ENCODE results near the gene RAB6B.

The RAB6B gene

DNA sequence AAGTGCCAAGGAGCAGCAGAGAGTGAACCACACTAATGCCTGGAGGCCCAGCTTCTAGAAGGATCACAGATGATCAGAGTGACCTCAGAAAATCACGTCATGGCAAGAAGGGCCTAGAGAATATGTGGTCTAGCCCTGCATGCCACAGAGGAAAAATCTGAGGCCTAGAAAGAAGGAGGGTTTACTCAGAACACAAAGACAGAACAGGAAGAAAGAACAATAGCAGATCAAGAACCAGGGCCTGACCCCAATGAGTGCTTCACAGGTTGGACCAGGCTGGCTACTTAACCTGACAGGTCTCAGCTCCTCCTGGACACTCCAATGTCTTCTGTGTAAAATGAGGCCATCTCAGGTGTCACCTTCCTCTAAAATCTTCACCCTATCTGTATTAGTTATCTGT is 14.2 kb downstream of the RAB6B start:
- DNase-seq: no peak
- H3K9me3 Mint-ChIP-seq: peaks cover 23% of the 10 kb centered on the region
- H3K27me3 Mint-ChIP-seq (ENCODE audit: low read depth, poor library complexity): peaks cover 24% of the 10 kb centered on the region
- H3K4me1 Mint-ChIP-seq: no peaks in the 10 kb centered on the region
- H3K4me3 Mint-ChIP-seq: no peak overlapping the region
- no peak for TF ChIP-seq CTCF (IDR thresholded peaks at IDR 0.05)
- H3K36me3 Mint-ChIP-seq (ENCODE audit: low read depth): no peaks in the 10 kb centered on the region
- H3K27ac Mint-ChIP-seq: no peak overlapping the region

DNA sequence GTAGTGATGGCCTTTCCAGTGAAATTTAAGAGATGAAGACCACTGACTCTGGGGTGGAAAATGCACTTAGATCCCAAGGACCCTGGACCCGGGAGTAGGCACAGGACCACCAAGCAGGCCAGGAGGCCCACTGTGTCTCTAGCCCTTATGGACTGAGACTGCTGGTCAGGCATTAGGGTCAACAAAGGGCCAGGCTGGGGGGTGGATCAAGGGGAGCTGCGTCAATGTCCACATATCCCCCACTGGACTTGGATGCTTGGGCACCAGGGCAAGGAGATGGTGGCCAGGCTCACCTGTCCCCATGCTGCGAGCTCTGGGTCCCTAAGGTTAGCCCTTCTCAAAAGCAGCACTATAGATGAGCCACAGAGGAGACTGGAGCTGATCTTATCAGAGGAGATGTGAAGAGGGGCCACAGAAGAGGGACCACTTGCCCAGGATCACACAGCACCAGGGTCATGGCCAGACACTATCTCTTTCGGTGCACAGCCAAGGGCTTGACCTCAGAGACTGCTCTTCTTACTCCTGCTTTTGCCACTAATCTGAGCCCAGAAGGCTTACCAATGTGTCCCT is 14.7 kb downstream of the RAB6B start:
- no peak for DNase-seq
- peaks cover 19% of the 10 kb centered on the region for H3K27me3 Mint-ChIP-seq (ENCODE audit: low read depth, poor library complexity)
- peaks cover 23% of the 10 kb centered on the region for H3K9me3 Mint-ChIP-seq
- no peak overlapping the region for H3K4me3 Mint-ChIP-seq
- no peaks in the 10 kb centered on the region for H3K4me1 Mint-ChIP-seq
- no peak for TF ChIP-seq CTCF (IDR thresholded peaks at IDR 0.05)
- no peaks in the 10 kb centered on the region for H3K36me3 Mint-ChIP-seq (ENCODE audit: low read depth)
- H3K27ac Mint-ChIP-seq: no peak overlapping the region

DNA sequence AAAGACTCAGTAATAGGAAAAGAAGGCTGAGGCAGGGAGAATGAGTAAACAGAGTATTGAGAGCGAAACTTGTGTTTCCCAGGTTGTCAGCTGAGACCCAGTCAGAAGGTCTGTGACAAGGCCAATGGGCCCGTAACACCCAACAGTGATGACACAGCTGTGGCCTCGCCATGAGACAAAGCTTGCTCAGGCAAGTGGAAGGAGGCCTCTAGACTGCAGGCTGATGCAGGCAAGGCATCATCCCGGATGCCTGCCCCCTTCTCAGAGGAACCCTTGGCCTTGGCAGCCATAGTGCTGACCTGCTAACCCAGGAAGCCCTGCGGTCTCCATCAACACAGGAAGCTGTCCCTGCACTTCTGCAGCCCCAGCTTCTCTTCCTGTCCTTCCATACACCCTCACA is 15.4 kb downstream of the RAB6B start:
- peaks cover 23% of the 10 kb centered on the region for H3K9me3 Mint-ChIP-seq
- H3K4me3 Mint-ChIP-seq: no peak overlapping the region
- DNase-seq: no peak
- no peak overlapping the region for H3K27ac Mint-ChIP-seq
- peaks cover 19% of the 10 kb centered on the region for H3K27me3 Mint-ChIP-seq (ENCODE audit: low read depth, poor library complexity)
- TF ChIP-seq CTCF (IDR thresholded peaks at IDR 0.05): no peak
- no peaks in the 10 kb centered on the region for H3K36me3 Mint-ChIP-seq (ENCODE audit: low read depth)
- H3K4me1 Mint-ChIP-seq: no peaks in the 10 kb centered on the region

DNA sequence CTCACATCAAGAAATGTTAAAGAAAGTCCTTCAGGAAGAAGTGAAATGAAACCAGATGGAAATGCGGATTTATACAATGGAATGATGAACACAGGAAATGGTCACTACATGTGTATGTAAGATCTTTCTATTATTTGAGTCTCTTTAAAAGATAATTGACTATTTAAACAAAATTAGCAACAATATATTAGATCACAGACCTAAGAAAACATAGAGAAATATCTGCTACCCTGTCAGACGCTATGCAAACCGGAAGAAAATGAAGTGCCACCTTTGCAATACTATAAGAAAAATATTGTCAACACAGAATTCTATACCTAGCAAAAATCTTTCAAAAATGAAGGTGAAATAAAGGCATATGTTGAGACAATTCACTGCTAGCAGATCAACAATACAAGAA is 17.2 kb downstream of the RAB6B start:
- Mint-ChIP-seq H3K27ac (no peak overlapping the region), H3K27me3 (ENCODE audit: low read depth, poor library complexity) (peaks cover 23% of the 10 kb centered on the region), H3K4me1 (no peaks in the 10 kb centered on the region), H3K9me3 (peaks cover 23% of the 10 kb centered on the region), H3K4me3 (no peak overlapping the region), H3K36me3 (ENCODE audit: low read depth) (no peaks in the 10 kb centered on the region)
- TF ChIP-seq CTCF (IDR thresholded peaks at IDR 0.05): no peak
- DNase-seq: no peak

DNA sequence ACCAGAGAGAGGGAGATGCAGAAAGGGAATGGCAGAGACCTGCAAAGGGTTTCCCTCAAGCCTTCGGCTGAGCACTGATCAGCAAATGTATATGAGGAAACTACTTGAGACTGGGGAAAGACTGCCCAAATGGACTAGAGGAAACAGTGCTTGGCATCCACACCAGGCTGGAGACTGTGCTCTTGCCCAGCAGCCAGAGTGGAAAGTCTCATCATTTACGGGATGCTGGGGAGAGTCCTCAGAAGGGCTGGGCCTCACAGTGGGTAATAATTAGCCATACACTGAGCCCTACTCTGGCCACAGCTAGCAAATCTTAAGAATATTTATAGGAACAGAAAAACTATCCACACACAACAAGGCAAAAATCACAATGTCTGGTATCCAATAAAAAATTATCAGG is 18.5 kb downstream of the RAB6B start:
- H3K36me3 Mint-ChIP-seq (ENCODE audit: low read depth): no peaks in the 10 kb centered on the region
- H3K4me3 Mint-ChIP-seq: no peak overlapping the region
- DNase-seq: no peak
- H3K4me1 Mint-ChIP-seq: no peaks in the 10 kb centered on the region
- peaks cover 20% of the 10 kb centered on the region for H3K9me3 Mint-ChIP-seq
- no peak for TF ChIP-seq CTCF (IDR thresholded peaks at IDR 0.05)
- H3K27me3 Mint-ChIP-seq (ENCODE audit: low read depth, poor library complexity): peaks cover 23% of the 10 kb centered on the region
- no peak overlapping the region for H3K27ac Mint-ChIP-seq

DNA sequence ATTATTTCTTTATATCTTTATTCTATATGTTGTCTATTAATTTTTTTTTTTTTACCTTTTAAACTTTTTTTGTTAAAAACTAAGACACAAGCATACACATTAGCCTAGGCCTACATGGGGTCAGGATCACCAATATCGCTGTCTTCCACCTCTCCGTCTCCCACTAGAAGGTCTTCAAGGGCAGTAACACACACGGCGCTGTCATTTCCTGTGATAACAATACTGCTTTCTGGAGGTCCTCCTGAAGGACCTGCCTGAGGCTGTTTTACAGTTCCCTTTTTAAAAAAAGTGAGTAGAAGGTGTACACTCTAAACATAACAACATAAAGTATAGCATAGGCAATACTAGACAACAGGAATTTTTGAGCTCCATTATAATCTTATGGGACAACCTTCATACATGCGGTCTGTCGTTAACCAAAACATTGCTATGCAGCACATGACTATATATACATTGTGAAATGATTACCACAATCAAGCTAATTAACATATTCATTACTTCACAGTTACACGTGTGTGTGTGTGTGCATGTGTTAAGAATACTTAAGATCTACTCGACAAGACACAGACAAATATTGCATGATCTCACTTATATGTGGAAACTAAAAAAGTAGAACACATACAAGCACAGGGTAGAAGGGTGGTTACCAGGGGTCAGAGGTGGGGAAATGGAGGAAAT is 20.8 kb downstream of the RAB6B start:
- Mint-ChIP-seq H3K27ac (no peak overlapping the region), H3K4me3 (no peak overlapping the region)
- DNase-seq: no peak

More for the DNA sequence above, 20.8 kb downstream of the RAB6B start:
- H3K9me3 Mint-ChIP-seq: peaks cover 14% of the 10 kb centered on the region
- peaks cover 24% of the 10 kb centered on the region for H3K27me3 Mint-ChIP-seq (ENCODE audit: low read depth, poor library complexity)
- TF ChIP-seq CTCF (IDR thresholded peaks at IDR 0.05): no peak
- no peaks in the 10 kb centered on the region for H3K4me1 Mint-ChIP-seq
- H3K36me3 Mint-ChIP-seq (ENCODE audit: low read depth): no peaks in the 10 kb centered on the region

Data from nephron progenitor cell (in vitro differentiated cells).